ENCODE results near the gene TOGARAM2.
"Not testable (repeated sequence)": the region's sequence is repeated elsewhere in the genome, so short reads cannot be mapped to it uniquely, and the experiment has no call there.

TOGARAM2 gene

DNA sequence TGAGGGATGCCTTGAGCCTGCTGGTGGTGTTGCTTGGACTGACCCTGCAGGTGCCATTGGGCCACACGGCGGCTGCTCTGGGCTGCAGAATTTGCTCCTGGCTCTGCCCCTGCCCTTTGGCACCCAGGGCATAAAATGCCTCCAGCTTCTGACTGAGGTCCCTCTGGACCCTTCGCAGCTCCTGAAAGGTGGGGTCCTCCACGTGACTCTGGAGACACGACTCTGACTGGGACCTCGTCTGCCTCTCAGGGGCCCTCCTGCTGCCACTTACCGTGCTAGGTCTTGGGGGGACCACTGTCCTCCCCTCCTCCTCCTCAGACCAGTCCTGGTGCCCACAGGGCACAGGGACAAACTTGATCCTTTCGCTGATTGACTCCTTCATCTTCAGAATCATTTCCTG, 91.2 kb downstream of the TOGARAM2 start:
- no peak for DNase-seq (ENCODE audit: low read depth in 2 of 2)

GRCh38 chr2:29072971-29073725, 92.0 kb downstream of the TOGARAM2 start:
- no peak for DNase-seq (ENCODE audit: low read depth in 2 of 2)

DNA sequence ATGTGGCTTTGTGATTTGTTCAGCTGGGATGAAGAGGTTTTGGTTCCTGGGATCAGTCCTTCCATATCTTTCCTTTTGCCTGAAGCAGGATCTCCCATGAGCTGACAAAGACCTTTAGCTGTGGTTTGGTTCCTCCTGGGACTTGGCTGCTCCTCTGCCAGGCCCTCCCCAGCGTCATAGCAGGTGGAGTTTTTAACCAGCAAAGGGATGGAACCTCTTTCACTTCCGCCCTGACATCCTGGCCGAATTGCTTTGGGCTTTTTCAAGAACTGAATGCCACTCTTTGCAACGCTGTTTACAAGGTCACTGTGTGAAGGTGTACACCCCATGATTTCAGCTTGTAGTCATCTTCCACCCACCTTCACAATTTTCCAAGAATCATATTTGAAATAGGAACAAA, 92.8 kb downstream of the TOGARAM2 start:
- no peak for DNase-seq (ENCODE audit: low read depth in 2 of 2)

GRCh38 chr2:29074411-29074810, 93.3 kb downstream of the TOGARAM2 start, which contains the start of gene PCARE:
TSS of gene PCARE (minus strand) at chr2:29074523. CDS start at chr2:29074261, 262 bp downstream.
- DNase-seq (ENCODE audit: low read depth in 2 of 2) = no peak

- DNase-seq (ENCODE audit: low read depth in 2 of 2) = no peak
Measured at GRCh38 chr2:29075894-29076705, 95.0 kb downstream of the TOGARAM2 start.

- DNase-seq (ENCODE audit: low read depth in 2 of 2) = no peak
Measured at GRCh38 chr2:29079887-29080286, 98.8 kb downstream of the TOGARAM2 start.

DNA sequence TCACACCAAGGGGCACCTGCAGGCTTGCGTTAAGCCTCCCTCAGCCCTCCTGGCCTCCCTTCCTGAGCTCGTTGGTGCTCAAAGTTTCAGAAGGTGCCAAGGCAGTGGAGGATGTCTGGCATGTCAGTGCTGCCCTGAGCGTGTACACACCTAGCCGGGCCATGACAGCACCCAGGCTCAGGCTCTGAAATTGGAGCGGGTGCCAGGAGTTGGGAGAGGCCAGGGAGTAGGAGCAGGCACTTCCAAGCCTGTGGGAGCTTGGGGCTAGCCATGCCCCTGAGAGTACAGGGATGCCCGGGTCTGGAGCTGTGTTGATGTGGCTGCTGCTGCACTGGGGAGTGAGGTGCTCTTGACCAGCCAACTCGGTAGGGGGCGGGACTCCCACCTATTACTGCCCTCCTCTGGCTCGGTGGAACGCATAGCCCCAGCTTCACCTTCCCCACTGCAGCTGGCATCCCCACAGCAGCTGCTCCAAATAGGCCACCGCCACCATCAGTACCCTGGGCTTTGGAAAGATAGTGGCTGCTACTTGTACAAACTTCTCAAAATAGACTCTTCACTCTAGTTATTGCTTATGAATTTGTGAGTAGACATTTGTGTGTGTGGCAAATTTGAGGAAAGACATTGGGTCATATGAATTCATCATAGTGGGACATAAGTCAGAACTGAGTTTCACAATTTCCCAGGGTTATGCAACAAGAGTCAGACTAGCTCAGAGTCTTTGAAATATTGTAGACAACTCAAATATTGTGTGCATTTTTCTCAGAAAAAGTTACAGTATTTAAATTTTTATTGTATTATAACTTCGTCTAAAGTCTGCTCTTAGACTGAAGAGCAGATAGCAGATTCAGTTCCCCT, 100.0 kb downstream of the TOGARAM2 start:
- no peak for DNase-seq (ENCODE audit: low read depth in 2 of 2)

DNA sequence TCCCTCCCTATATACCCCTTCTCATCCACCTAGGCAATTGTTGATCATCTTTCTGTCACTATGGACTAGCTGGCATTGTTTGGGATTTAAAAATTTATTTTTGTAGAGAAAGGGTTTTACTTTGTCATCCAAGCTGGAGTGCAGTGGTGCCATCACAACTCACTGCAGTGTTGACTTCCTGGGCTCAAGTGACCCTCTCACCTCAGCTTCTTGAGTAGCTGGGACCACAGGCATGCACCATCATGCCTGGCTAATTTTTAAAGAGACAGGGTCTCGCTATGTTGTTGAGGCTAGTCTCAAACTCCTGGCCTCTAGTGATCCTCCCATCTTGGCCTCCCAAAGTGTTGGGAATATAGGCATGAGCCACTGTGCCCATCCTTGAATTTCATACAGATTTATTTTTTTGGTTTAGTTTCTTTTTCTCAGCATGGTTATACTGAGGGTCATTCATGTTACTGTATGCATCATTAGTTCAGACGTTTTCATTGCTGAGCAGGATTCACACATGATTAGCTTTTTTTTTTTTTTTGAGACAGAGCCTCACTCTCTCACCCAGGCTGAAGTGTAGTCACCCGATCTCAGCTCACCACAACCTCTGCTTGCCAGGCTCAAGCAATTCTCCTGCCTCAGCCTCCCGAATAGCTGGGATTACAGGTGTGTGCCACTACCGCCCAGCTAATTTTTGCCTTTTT, 101.9 kb downstream of the TOGARAM2 start:
- no peak for DNase-seq (ENCODE audit: low read depth in 2 of 2)

DNA sequence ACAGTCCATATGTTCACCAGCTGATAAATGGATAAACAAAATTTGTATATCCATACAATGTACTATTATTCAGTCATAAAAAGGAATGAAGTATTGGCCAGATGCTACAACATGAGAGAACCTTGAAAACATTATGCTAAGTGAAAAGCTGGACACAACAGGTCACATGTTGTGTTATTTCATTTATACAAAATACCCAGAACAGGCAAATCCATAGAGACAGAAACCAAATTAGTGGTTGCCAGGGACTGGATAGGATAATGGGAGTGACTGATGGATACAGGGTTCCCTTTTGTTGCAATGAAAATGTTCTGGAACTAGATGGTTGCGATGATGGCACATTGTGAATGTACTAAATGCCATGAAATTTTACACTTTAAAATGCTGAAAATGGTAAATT, 103.5 kb downstream of the TOGARAM2 start:
- no peak for DNase-seq (ENCODE audit: low read depth in 2 of 2)

DNA sequence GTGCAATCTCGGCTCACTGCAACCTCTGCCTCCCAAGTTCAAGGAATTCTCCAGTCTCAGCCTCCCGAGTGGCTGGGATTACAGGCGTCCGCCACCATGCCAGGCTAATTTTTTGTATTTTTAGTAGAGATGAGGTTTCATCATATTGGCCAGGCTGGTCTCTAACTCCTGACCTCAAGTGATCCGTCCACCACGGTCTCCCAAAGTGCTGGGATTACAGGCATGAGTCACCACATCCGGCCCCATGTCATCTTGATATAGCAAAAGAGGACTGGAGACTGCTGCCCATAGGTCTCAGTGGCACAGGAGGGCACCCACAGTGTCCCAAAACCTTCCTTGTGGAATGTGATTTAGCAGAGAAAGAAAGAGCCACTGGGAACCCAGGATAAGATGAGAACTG, 109.2 kb downstream of the TOGARAM2 start:
- not testable (repeated sequence) for DNase-seq (ENCODE audit: low read depth in 2 of 2)

GRCh38 chr2:29096969-29097368, 115.9 kb downstream of the TOGARAM2 start:
- no peak for DNase-seq (ENCODE audit: low read depth in 2 of 2)

DNA sequence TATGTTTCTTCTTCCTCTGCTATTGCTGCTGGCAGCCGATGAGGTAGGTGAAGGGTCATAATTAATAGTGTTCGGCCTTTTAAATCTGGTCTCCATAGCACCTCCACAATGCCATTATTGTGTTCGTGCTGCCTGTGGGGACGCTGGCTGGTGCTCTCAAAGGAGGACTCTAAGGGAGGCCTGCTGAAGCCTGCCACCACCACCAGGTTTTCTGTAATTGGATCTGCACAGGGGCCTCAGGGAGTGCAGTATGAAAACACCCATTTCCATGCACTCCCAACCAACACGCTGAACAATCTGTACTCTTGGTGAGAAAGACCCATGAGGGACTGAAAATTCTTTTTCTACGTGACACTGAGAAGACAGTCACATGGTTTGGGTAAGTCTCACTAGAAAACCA, 116.5 kb downstream of the TOGARAM2 start:
- DNase-seq (ENCODE audit: low read depth in 2 of 2) = no peak

DNA sequence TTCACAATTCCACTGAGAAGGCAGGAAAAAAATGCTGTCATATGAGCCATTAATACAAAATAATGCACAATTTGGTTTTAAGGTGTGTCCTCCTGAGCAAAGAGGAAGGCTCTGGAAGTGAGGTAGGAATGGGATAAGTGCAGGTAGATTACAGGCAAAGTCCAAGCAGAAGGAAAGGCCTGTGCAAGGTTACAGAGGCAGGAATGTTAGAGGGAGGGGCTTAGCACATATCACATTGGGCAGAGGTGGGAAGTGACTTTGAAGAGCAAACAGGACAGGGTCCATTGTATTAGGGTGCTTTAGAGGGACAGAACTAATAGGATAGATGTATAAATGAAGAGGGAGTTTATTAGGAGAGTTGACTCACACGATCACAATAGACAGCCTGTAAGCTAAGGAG, 119.5 kb downstream of the TOGARAM2 start:
- no peak for DNase-seq (ENCODE audit: low read depth in 2 of 2)

All from stimulated activated CD8-positive, alpha-beta memory T cell treated with anti-CD3 and anti-CD28 coated beads, Interleukin-2, amount 100 ng/mL, for 1 hour (primary cell).